RWPE1 (cell line): ENCODE results near the gene UTF1.
A peak's percentile ranks its signal among the peaks of the same experiment; 100 is the strongest.
"Not testable (repeated sequence)": the region's sequence is repeated elsewhere in the genome, so short reads cannot be mapped to it uniquely, and the experiment has no call there.

ENCODE experiments used
- CTCF ChIA-PET: fragments of 350-600 bp; sonication (Branson Sonifier 250); formaldehyde crosslinking; extraction: SDS; loops from one replicate; lab custom pipeline; 2021; lab: Yijun Ruan, JAX
- POLR2A ChIA-PET: fragments of 400-600 bp; formaldehyde crosslinking; extraction: SDS; loops from one replicate; lab custom pipeline; 2020; ENCODE audit warnings: antibody characterized with exemption; ENCODE audit not compliant: low non-redundant PET; lab: Yijun Ruan, JAX
- DNase-seq: peaks from one replicate; pipeline ENCODE4 v3.0.0; 2012; ENCODE audit warnings: low spot score
- H3K27ac ChIP-seq: fragments of 450-650 bp; 2 replicates; pipeline ENCODE4 v1.5.1; 2017
- TF ChIP-seq, protein P1 (sequence below): fragments of 450-650 bp; conservative IDR thresholded peaks from 2 replicates; pipeline ENCODE4 v1.5.1; 2017; ENCODE audit warnings: low read depth, mild to moderate bottlenecking

The UTF1 gene

DNA sequence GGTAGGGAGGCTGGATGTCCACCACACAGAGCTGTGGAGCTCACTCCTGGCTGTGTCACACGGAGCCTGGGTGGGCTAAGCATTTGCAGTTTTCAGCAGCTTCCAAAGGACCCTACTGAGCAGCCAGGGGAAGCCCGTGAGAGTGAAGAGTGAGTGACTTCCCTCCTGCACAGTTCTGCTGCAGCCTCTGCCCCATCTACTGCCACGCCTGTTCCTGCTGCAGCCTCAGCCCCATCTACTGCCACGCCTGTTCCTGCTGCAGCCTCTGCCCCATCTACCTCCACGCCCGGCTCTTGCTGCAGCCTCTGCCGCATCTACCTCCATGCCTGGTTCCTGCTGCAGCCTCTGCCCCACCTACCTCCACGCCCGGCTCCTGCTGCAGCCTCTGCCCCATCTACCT lies 34.4 kb downstream of the UTF1 start:
- DNase-seq, result no peak
- peak overlapping the region; percentile 89 for H3K27ac ChIP-seq
- CTCF ChIA-PET, result interaction anchor here (1.1 kb wide), 1 partner anchor 18 kb away, joined by 5 read pairs; no protein-coding TSS in a partner anchor
- POLR2A ChIA-PET, result interaction anchor here (0.7 kb wide), 1 partner anchor 157 kb away, joined by 3 read pairs; no protein-coding TSS in a partner anchor
- TF ChIP-seq, protein P1, sequence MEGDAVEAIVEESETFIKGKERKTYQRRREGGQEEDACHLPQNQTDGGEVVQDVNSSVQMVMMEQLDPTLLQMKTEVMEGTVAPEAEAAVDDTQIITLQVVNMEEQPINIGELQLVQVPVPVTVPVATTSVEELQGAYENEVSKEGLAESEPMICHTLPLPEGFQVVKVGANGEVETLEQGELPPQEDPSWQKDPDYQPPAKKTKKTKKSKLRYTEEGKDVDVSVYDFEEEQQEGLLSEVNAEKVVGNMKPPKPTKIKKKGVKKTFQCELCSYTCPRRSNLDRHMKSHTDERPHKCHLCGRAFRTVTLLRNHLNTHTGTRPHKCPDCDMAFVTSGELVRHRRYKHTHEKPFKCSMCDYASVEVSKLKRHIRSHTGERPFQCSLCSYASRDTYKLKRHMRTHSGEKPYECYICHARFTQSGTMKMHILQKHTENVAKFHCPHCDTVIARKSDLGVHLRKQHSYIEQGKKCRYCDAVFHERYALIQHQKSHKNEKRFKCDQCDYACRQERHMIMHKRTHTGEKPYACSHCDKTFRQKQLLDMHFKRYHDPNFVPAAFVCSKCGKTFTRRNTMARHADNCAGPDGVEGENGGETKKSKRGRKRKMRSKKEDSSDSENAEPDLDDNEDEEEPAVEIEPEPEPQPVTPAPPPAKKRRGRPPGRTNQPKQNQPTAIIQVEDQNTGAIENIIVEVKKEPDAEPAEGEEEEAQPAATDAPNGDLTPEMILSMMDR, result no peak

DNA sequence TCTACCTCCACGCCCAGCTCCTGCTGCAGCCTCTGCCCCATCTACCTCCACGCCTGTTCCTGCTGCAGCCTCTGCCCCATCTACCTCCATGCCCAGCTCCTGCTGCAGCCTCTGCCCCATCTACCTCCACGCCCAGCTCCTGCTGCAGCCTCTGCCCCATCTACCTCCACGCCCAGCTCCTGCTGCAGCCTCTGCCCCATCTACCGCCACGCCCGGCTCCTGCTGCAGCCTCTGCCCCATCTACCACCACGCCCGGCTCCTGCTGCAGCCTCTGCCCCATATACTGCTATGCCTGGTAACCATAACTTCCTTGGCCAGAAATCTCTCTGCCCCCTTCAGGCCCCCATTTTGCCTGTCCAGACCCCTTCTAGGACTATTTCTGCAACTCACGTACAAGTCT lies 35.0 kb downstream of the UTF1 start:
- POLR2A ChIA-PET, CTCF ChIA-PET, H3K27ac ChIP-seq, DNase-seq: not testable (repeated sequence)

DNA sequence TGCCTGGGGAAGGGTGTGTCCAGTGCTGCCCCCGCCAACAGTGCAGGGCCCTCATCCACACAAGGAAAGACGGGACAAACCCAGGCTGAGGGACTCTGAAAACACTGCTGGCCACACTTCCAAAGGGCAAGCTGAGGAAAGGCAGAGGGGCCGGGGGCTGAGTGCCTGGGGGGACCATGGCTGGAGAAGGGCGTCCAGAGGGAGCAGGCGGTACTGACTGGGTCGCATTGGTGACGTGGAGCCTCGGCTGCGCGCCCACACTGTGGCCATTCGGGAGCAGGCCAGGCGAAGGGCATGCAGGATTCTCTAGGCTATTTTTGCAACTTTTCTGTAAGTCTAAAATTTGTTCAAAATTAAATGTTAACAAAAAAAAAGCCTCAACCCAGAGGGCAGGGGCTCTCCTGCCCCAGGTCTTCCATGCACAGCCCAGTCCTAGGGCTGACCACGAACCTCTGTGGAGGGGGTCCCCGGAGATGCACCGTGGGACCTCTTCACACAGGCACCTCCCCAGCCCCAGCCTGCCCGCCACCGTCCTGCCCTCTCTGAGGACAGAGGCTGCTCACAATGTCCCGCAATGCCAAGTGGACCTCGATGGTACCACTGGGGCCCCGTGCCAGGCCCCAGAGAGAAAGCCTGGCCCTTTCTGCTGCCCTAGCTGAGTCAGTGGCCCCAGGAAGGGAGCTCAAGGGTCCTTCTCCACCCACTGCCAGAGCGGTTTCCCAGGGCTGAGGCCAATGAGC lies 36.2 kb downstream of the UTF1 start:
- peak overlapping the region; percentile 49 for H3K27ac ChIP-seq
- ChIA-PET CTCF (interaction anchor here (0.6 kb wide), 1 partner anchor 20 kb away, joined by 8 read pairs; no protein-coding TSS in a partner anchor), POLR2A (no interaction called here)
- no peak for DNase-seq
- TF ChIP-seq, protein P1, result no peak

DNA sequence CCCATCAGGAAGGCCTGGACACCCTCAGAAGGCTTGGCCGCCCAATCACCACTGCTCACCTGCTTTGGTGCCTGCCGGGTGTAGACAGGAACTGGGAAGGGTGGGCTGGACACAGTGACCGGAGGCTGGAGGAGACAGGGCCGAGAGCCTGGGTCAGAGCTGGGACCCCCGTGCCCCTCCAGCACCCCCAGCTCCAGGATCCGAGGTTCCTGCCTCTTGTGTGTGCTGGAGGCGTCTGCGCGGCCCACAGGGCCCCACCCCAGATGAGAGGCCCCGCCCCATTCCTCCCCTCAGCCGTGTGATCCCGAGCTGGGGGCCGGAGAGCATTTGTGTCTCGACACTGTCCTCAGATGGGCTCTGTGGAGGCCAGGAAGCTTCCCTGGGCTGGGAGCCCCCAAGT lies 37.3 kb downstream of the UTF1 start:
- no peak for DNase-seq
- H3K27ac ChIP-seq, result no peak overlapping the region
- TF ChIP-seq, protein P1, result no peak
- ChIA-PET POLR2A (no interaction called here), CTCF (no interaction called here)

DNA sequence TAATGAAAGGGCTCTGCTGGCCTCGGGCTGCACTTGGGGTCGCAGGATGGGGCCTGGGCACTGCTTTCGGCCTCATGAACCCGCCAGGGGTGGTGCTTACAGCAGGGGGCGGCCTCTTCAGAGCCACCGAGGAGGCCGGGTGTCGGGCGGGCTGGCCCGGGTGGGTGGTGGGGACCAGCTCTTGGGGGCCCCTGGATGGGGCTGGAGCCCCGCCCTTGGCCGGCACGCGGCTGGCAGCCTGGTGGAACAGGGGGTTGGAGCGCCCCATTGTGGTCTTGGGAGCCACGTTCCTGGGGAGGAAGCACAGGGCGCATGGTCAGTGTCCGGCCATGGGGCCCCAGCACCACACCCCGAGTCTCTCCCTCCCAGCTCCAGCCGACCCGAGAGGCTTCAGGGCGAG lies 37.8 kb downstream of the UTF1 start:
- no peak for DNase-seq
- no peak overlapping the region for H3K27ac ChIP-seq
- ChIA-PET CTCF (no interaction called here), POLR2A (no interaction called here)
- TF ChIP-seq, protein P1, result no peak

DNA sequence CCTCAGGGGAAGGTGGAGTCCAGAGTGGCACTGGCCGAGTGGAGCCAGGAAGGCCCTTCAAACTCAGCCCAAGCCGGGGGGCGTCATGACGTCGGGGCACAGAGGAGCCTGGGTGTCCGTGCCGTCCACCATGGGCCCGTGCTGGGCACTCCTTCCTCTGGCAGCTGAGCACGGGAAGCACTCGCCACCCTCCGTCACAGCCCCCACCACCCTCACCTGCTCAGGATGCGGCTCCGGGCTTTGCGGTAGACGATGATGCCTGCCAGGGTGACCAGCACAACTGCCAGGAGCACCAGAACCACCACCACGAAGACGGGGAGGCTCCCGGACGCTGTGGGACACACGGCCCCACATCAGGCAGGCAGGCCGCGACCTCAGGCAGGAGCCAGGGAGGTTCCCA lies 38.5 kb downstream of the UTF1 start:
- no peak overlapping the region for H3K27ac ChIP-seq
- CTCF ChIA-PET, result no interaction called here
- TF ChIP-seq, protein P1, result no peak
- POLR2A ChIA-PET, result no interaction called here
- DNase-seq, result no peak

DNA sequence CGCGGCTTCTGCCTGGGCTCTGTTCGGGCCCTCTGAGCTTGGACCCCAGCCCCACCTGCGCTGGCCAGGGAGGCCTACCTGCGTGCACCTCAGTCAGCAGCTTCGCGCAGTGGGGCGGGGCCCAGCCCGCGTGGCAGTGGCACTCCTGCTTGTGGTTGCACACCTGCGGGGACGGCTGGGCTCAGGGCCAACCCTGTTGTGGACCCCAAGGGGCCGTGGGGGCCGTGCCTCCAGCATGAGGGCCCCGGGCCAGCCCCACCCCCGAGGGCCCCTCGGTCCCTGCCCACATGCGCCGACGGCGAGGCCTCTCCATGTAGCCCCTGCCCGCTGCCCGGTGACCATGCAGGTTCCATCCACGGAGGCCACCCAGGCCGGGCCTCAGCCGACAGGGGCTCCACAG lies 39.4 kb downstream of the UTF1 start:
- TF ChIP-seq, protein P1, result no peak

More for the DNA sequence above, 39.4 kb downstream of the UTF1 start:
- CTCF ChIA-PET, result no interaction called here
- H3K27ac ChIP-seq, result no peak overlapping the region
- DNase-seq, result no peak
- POLR2A ChIA-PET, result no interaction called here
